Lower leg skin (tissue), 4 donors: Measurements from ENCODE around the gene OR10G3. TPM values are rescaled to one million over a fixed set of nuclear protein-coding genes. Genes with fewer than 3 reads are reported as not detected.
"Not testable (repeated sequence)": the region's sequence is repeated elsewhere in the genome, so short reads cannot be mapped to it uniquely, and the experiment has no call there.

Experiments used
- DNase-seq, 2 donors: peaks; one replicate each; pipeline ENCODE4 v3.0.0-alpha.2; 2019; ENCODE audit warnings: low spot score in 2 of 2
- H3K4me3 ChIP-seq: fragments of 200-600 bp; sonication (generic); 2 replicates; pipeline ENCODE4 v1.5.1; 2017; ENCODE audit warnings: mild to moderate bottlenecking, low read depth; ENCODE audit not compliant: poor library complexity, severe bottlenecking
- CTCF ChIP-seq, 3 donors: fragments of 450-650 bp; IDR thresholded peaks; one replicate each; pipeline ENCODE4 v1.5.1; 2016; ENCODE audit warnings: antibody characterized with exemption in 3 of 3, mild to moderate bottlenecking in 3 of 3, moderate library complexity in 2 of 3
- POLR2A ChIP-seq, 2 donors: fragments of 450-650 bp; IDR thresholded peaks; one replicate each; pipeline ENCODE4 v1.6.1; 2016 to 2017; ENCODE audit warnings: antibody characterized with exemption in 2 of 2, mild to moderate bottlenecking in 1 of 2, moderate library complexity in 1 of 2
- WGBS, 2 donors: methylation state at CpG; one replicate each; pipeline ENCODE4 v1.1.5; 2018; 5-methylcytosine and 5-hydroxymethylcytosine counted together
- intact Hi-C: fragments of 100-400 bp; cut with DNase I; formaldehyde crosslinking; loops from one replicate; pipeline ENCODE4 v1.15.0; 2023; ENCODE audit warnings: low total_unique reads
- total RNA-seq, 4 donors: library from RNA; depleted of rRNA; stranded (reverse); fragments of >200 nt; gene quantifications; one replicate each; pipeline ENCODE4 v1.1.0, GENCODE V29; 2016

The OR10G3 gene
- total RNA-seq, 4 donors from 2014 or later: not detected

GRCh38 chr14:21556378-21557083 lies 23.3 kb downstream of the OR10G3 start:
- WGBS, 2 donors: 56 to 61% methylated on average over 5 of the region's 5 CpGs
- TF ChIP-seq POLR2A (IDR thresholded peaks at IDR 0.05): no peak
- no peak for TF ChIP-seq CTCF (IDR thresholded peaks at IDR 0.05)
- intact Hi-C loops: loop anchor here (10.0 kb wide), 1 partner anchor 52 kb away; no protein-coding TSS in a partner anchor
- DNase-seq: no peak
- H3K4me3 ChIP-seq: no peak overlapping the region

GRCh38 chr14:21553266-21553665 lies 26.6 kb downstream of the OR10G3 start:
- TF ChIP-seq POLR2A (IDR thresholded peaks at IDR 0.05) (no peak), CTCF (IDR thresholded peaks at IDR 0.05) (no peak)
- 89 to 92% methylated on average over 3 of the region's 3 CpGs for WGBS, 2 donors
- intact Hi-C loops: loop anchor here (10.0 kb wide), 1 partner anchor 48 kb away; no protein-coding TSS in a partner anchor

GRCh38 chr14:21544588-21544987 lies 35.3 kb downstream of the OR10G3 start:
- intact Hi-C loops, DNase-seq, H3K4me3 ChIP-seq: not testable (repeated sequence)
- 83 to 92% methylated on average over 7 of the region's 7 CpGs for WGBS, 2 donors

More at GRCh38 chr14:21553266-21553665, 26.6 kb downstream of the OR10G3 start:
- DNase-seq: peak in 1 of 2 donors; percentile 0
- no peak overlapping the region for H3K4me3 ChIP-seq

GRCh38 chr14:21543963-21544362 lies 35.9 kb downstream of the OR10G3 start:
- no peak overlapping the region for H3K4me3 ChIP-seq
- WGBS, 2 donors: 52 to 56% methylated on average over 5 of the region's 5 CpGs
- intact Hi-C loops: no loop called here
- no peak for DNase-seq
- TF ChIP-seq POLR2A (IDR thresholded peaks at IDR 0.05) (no peak), CTCF (IDR thresholded peaks at IDR 0.05) (no peak)

- DNase-seq: no peak
Measured at GRCh38 chr14:21543521-21543960, 36.3 kb downstream of the OR10G3 start.

More at GRCh38 chr14:21543521-21543960, 36.3 kb downstream of the OR10G3 start:
- WGBS, 2 donors: 33% methylated on average over 7 of the region's 7 CpGs
- TF ChIP-seq POLR2A (IDR thresholded peaks at IDR 0.05) (no peak), CTCF (IDR thresholded peaks at IDR 0.05) (no peak)
- intact Hi-C loops: no loop called here
- no peak overlapping the region for H3K4me3 ChIP-seq
